Effector CD8-positive, alpha-beta T cell (primary cell): Measurements from ENCODE around the gene YEATS4.

Experiments used
- DNase-seq: peaks from one replicate; lab custom pipeline; 2025; lab: John Stamatoyannopoulos, UW

The YEATS4 gene

DNA sequence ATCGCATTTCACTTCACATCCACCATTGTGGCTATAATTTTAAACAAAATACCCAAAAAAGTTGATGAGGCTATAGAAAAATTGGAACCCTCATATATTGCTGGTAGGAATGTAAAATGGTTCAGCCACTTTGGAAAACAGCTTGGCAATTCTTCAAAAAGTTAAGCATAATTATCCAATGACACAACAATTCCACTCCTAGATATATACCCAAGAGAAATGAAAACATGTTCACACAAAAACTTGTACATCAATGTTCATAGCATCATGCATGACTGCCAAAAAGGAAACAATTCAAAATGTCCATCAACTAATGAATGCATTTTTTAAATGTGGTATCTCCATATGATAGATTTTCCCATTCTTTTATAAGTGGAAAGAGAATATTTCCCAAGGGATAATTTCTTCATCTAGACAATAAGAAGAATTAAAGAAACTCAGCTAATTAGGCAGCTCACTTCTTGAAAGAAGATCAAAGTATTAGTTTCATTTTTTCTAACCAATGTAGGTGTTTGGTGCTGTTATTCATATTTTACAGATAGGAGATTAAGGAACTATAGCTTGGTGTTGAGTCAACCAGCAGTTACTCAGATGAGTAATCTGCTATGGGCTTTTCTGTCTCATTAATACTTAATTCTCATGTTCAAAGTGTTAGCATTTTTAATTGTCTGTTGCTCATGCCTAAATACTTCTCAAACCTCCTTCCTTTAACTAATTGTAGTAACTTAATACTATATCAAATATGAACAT is 32.8 kb downstream of the YEATS4 start:
- no peak for DNase-seq

DNA sequence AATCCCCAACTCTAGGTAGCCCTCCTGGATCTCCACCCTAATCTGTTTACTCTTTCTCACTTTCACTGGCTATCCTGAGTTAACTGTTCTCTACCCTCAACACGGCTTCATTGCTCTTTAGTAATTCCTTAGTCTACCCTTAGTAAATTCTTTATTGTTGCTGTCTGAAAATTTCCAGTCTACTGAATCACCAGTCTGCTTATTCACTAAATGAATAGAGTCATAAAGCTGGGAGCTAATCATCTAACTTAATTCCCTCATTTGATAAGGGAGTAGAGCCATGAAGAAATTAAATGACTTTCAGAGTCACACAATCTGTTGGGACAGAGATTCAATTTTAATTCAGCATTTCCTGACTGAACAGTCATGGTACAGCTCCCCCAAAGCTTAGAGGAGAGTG is 36.5 kb downstream of the YEATS4 start:
- no peak for DNase-seq

DNA sequence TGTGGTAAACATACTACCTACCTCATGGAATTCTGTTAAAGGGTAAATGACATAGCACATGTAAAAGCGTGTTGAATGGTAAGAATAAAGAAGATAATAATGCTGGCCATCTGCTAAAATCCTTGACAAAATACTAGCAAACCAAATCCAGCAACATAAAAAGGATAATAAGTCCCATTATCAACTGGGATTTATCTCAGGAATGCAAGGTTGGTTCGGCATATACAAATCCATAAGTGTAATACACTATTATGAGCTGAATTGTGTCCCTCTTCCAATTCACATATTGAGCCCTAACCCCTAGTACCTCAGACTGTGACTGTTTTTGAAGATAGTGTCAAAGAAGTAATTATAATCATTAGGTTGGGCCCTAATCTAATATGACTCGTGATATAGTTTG is 37.4 kb downstream of the YEATS4 start:
- DNase-seq = no peak

- DNase-seq = no peak
Measured at GRCh38 chr12:69397978-69398377, 38.4 kb downstream of the YEATS4 start.

DNA sequence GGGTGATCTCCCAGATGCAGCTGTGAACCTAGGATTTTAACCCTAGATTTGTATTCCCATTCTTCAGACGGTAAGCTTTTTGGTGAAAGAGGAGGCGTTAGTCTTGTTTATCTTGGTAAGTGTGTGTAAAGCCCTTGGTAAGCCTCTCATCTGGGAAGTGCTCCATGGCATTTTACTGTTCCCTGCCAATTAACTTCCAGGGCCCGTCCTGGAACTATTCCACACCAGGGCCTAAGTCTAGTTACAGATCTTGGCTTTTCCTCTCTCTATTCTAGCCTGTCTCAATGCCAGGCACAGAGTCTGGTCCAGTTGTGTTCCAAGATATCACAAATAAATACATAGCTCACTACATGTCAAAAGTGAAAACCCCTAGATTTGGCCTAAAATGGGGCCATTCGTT is 42.4 kb downstream of the YEATS4 start:
- no peak for DNase-seq

- no peak for DNase-seq
Measured at GRCh38 chr12:69404851-69405565, 45.5 kb downstream of the YEATS4 start.

- no peak for DNase-seq
Measured at GRCh38 chr12:69405566-69405865, 46.0 kb downstream of the YEATS4 start.

GRCh38 chr12:69406217-69406616 is 46.7 kb downstream of the YEATS4 start:
- no peak for DNase-seq

- no peak for DNase-seq
Measured at GRCh38 chr12:69410571-69410970, 51.0 kb downstream of the YEATS4 start.

DNA sequence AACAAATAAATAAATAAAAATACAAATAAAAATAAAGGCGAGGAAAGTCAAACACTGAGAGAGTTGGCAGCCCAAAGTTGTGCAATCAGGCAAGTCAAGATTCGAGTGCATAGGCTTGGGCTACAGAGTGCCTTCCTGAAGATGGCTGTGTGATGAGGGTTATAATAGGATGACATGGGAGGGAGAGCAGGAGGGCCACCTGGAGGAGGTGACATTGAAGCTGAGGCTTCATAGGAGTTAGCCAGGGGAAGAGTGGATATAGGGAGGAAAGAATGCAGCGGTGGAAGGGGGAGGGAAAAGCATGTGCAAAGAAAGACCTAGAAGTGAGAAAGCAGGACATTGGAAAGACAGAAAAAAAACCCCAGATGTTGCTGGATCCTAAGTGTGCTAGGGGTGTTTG is 53.1 kb downstream of the YEATS4 start:
- DNase-seq = no peak

DNA sequence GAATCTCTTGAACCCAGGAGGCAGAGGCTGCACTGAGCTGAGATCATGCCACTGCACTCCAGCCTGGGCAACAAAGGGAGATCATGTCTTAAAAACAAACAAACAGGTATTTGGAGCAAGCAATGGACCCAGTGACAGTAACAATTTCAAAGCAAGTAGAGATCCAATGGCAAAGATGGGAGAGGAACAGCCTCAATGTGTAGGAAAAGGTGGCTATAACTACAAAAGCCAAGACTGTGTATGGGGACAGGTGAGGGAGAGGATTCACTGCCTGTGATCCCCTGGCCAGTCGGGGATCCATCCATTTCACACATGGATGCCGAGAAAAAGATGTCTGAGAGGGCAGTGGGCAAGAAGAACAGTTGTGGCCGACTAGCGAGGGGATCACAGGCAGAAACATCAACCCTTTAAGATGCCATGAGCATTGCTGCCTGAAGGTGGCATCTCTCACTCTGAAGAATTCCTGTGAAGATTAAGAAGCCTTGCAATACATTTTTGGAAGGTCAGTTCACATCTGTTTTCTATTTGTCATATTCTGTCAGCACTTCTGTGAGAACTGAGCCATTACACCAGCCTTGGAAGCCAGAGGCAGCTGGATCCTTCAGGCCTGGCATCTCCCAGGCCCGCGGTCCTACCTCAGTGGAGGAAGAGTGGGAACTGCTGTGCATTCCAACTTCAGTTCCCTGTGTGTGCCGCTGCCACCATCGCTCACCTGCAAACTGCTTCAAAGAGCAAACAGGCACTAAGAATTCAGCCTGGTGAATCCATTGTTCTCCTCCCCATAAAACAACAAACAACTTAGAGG is 56.1 kb downstream of the YEATS4 start:
- no peak for DNase-seq

- DNase-seq = no peak
Measured at GRCh38 chr12:69417231-69417630, 57.7 kb downstream of the YEATS4 start.

DNA sequence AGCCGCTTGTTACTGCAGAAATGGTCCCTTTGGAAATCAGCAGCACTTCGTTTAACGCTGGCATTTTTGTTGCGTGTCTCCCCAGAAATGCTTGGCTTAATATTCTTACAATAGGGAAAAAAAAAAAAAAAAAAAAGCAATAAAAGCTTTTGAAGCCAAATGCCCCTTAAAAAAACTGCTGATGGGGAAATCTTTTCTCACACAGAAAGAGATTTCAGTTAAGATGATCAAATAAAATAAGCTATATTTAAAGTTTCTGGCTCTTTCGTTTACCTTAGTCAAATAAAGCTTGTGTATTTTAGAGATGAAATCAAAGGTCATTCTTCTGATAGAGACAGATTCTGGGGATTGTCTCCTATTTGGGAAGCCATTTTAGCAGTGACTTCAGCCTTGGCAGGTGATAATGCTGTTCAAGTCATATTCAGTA is 58.2 kb downstream of the YEATS4 start:
- no peak for DNase-seq

GRCh38 chr12:69419701-69420100 is 60.2 kb downstream of the YEATS4 start:
- DNase-seq = no peak

GRCh38 chr12:69421548-69421947 is 62.0 kb downstream of the YEATS4 start:
- DNase-seq = no peak

DNA sequence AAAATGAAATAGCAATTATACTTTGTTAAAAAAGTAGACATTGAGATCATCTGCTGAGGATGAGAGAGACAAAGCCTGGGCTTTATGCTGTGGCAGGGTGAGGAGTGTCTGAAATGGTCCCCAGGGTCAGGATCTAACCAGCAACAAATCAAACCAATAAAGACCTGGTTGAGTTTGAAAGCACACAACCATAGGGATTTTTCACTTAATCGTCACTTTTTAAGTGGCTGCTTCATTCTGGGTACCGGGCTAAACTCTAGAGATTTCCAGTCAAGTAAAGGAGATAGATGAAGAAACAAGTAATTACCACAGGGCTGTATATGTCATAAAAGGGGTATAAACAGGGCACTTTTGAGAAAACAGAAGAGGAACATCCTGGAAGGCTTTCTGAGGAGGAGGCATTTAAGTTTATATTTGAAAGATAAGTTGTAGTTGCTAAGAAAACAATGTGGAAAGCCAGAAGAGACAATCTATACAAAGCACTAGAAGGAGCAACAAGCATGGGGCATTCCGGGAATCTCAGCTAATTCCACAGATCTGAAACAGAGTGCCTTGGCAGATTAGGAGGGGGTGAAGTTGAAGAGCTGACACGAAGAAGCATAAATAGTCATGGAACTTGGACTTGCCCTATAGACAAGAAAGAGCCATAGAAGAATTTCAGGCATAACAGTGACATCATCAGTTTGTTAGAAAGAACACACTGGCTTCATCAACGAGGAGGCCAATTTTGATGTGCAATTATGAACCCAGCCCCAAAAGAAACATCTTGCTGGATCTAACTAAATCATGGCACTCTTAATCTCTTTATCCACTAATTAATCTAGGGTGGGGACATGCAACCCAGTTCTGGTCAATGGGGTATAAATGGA is 63.7 kb downstream of the YEATS4 start:
- no peak for DNase-seq

DNA sequence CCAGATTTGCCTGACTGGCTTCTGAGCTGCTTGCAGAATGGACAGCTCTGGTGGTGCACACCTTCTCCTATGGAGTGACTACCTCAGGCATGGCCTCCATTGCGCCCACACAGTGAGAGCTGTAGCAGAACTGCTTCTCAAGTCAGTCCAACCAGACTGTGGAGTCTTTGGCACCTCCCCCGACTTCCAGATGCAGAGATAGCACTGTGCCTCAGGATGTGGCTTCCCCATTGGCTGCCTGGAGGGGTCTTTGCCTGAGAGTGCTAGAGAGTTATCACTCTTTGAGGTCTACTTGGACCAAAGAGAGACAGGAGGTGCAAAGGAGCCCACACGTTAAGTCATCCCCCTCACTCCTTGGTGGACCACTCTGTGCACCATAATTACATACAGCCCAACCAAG is 65.9 kb downstream of the YEATS4 start:
- DNase-seq = no peak

DNA sequence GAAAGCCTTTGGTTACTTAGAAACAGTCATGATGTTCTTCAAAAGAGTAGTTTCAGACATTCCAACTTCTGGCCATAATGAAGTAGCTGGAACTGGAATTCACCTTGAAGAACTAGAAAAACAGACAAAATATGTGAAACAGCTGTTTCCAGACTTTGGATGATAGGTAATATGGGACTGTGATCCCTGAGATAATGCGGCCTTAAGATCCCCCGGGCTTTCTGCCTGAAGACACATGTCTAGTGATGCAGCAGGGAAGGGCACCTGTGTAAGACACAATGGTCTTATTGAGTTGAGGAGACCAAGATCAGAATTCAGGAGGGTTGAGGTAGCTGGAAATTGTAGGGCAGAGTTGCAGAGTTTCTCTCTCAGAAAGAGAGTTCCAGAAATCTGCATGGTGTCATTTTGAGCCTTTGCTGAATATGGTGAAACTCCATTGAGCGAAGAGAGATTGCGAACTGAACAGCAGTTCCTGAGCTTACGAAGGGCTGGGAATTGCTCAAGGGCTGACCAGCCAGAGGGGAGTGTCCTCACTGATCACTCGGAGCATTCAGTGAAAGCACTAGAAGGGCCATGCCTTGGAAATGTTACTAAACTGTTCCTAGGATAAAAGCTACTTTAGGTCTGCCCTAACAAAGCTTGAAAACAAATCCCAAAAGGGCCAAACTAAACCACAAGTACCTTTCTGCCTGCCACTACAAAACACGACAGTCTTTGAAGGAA is 69.0 kb downstream of the YEATS4 start:
- no peak for DNase-seq

DNA sequence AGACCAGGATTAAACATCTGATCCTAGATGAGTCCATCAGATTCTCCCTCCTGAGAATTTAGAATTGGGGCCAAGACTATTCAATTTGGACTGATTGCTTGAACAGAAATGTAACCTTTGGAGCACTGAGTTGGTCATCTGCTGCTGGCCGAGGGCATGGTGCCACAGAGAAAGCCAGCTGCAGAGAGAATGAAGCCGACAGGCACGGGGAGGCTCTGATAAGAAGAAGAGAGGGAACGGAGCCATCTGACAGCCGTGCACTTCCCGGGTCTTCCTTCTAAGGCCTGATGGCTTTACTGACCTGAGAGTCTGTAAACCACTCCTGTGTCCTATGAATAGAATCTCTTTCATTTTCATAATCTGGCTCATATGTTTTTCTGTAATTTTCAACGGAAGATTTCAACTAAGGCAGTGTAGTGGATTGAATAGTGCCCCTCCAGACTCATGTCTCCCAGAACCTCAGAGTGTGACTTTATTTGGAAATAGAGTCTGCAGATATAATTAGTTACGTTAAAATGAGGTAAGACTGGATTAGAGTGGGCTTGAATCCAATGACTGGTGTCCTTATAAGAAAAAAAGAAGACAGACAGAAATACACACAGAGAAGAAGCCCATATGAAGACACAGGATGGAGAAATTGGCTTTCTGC is 71.5 kb downstream of the YEATS4 start:
- no peak for DNase-seq

GRCh38 chr12:69431591-69432222 is 72.2 kb downstream of the YEATS4 start:
- no peak for DNase-seq
